GM19455 (cell line): ENCODE results near the gene DEPDC5.
"Not testable (repeated sequence)": the region's sequence is repeated elsewhere in the genome, so short reads cannot be mapped to it uniquely, and the experiment has no call there.

ENCODE experiments used
- ATAC-seq: cut with Tn5 transposase; IDR thresholded peaks from one replicate; pipeline ENCODE4 v1.9.1; 2021; ENCODE audit not compliant: unreplicated experiment

DEPDC5 gene

GRCh38 chr22:31748490-31748889 lies 5.3 kb upstream of the DEPDC5 start:
- no peak for ATAC-seq

DNA sequence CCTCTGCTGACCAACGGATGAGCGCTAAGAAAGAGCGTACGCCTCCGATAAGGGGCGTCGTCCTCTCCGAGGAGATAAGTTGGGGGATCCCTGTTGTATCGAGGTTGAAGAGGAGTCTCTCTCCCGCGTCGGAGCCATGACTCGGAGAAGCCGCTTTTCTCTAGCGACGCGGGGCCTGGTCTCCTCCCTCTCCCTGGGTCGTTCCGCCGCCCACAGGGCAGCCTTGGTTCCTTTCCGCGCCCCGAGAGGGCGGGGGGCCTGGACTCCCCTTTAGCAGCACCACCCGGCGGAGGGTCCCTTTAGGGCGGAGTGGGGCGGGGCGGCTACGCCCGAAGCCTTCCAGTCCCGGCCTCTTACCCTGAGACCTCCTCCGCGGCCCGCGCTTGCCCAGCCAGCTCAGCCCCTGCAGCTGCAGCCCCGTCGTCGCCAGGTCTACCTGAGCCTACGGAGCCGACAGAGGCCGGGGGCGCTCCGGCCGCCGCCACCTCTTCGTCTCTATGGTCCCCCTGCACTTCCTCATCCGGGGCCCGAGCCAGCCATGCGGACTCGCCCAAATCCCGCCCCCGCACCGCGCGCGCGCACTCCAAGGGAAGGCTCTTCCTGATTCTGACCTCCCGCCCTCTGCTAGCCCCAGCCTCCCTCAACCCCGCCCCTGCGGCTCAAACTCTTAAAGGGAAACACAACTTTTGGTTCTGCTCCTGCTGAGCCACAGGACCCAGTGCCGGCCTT lies 4.0 kb upstream of the DEPDC5 start, which contains the start of gene PRR14L:
TSS of gene PRR14L (minus strand) at position 497 of the 729 bp plus-strand sequence. CDS start 11,272 bp downstream, outside the sequence.
- ATAC-seq = peak; percentile 54

GRCh38 chr22:31750365-31751284 lies 3.2 kb upstream of the DEPDC5 start:
- no peak for ATAC-seq

GRCh38 chr22:31752096-31752847 lies 1.5 kb upstream of the DEPDC5 start:
- ATAC-seq = no peak

GRCh38 chr22:31753005-31753633 lies 700 bp upstream of the DEPDC5 start:
- ATAC-seq = peak; percentile 3

DNA sequence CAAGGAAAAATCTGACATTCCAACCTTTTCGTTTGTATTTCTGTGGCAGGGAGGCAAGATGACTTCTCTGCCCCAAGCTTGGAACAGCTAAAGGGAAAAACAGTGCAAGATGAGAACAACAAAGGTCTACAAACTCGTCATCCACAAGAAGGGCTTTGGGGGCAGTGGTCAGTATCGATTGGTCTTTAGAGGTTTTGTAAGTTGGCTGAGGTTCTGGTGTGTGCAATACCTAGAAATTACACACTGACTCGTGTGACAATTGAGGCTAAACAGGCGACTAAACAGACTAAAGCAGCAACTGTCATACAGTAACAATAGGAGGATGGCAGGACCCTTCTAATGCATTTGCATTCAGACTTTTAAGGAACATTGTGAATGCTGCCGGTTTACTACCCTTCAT lies 994 bp downstream of the DEPDC5 start:
- no peak for ATAC-seq

- no peak for ATAC-seq
These were observed 3.4 kb downstream of the DEPDC5 start for GRCh38 chr22:31757265-31757664.

DNA sequence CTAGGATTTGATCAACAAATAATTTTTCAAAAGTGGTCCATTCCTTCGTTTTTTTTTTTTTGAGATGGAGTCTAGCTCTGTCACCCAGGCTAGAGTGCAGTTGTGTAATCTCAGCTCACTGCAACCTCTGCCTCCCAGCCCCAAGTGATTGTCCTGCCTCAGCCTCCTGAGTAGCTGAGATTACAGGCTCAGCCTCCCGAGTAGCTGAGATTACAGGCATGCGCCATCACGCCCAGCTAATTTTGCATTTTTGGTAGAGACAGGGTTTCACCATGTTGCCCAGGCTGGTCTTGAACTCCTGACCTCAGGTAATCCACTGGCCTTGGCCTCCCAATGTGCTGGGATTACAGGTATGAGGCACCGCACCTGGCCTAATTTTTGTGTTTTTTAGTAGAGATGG lies 5.0 kb downstream of the DEPDC5 start:
- ATAC-seq = not testable (repeated sequence)

DNA sequence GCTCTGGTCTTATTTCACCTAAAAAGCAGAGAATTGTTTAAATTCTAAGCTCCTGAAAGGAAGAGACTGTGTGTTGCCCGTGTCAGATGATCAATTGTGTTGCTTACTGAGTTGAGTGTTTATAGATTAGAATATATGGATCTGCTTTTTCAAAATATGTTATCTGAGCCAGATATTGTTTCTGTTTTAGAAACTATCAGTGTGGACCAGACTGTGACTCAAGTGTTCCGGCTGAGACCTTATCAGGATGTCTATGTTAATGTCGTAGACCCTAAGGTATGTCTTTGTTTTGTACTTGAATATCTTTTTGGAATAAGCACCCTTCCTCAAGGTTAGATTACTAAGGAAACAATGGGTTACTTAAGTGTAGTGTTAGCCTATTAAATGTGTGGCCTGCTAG lies 11.0 kb downstream of the DEPDC5 start:
- no peak for ATAC-seq

GRCh38 chr22:31768422-31769059 lies 14.7 kb downstream of the DEPDC5 start:
- ATAC-seq = no peak

DNA sequence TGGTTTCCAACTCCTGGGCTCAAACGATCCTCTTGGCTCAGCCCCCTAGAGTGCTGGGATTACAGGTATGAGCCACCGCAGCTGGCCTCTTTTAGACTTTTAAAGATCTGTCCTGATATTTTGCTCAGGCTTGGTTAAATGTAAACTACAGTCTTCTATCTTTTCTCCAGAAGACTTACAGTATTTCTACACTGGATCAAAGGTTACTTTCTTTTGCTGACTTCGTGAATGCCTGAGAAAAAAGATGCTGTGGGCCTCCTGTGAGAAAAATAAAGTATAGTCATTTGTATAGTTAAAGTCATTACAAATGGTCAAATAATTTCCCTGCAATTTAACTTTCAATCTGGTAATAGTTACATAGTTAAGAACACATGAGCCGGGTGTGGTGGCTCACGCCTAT lies 19.6 kb downstream of the DEPDC5 start:
- no peak for ATAC-seq

- ATAC-seq = no peak
These were observed 22.4 kb downstream of the DEPDC5 start for GRCh38 chr22:31776231-31776630.

DNA sequence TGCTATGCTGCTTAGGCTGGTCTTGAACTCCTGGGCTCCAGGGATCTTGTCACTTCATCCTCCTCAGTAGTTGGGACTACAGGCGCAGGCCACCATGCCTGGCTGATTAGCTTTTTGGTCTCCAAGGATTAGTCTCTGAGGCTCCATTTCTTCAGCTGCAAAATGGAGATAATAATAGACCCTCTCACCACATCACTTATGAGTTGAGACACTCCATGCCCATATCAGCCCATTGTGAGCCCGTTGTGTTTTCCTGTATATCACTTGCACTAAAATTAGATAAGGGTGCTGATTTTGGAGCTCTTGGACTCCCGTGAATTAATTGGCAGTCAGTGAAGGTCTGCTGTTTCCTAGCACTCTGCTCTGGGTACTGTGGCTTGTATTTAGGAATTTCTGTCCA lies 36.0 kb downstream of the DEPDC5 start:
- no peak for ATAC-seq

DNA sequence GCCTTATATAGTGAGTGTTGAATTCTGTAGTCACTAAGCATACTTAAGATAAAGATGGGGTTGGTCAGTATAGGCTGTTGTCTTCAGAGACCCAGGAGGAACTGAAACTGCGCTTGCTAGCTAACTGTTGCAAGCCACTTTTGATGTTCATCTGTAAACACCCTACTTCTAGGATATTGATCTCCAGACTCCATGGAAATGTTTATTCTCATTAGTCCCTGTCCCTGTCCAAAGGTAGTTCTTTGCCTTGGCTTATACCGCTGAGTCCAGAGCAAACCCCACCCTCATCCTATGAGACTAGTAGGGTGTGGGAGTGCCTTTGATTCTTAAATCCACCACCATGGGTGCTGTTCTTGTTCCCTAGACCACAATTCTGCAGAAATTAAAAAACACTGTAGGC lies 36.4 kb downstream of the DEPDC5 start:
- no peak for ATAC-seq

DNA sequence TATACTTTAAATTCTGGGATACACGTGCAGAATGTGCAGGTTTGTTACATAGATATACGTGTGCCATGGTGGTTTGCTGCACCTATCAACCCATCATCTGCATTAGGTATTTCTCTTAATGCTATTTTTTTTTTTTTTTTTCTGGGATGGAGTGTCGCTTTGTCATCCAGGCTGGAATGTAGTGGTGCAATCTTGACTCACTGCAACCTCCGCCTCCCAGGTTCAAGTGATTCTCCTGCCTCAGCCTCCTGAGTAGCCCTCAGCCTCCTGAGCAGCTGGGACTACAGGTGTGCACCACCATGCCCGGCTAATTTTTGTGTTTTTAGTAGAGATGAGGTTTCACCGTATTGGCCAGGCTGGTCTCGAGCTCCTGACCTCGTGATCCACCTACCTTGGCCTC lies 45.5 kb downstream of the DEPDC5 start:
- not testable (repeated sequence) for ATAC-seq

GRCh38 chr22:31800065-31800464 lies 46.2 kb downstream of the DEPDC5 start:
- no peak for ATAC-seq

- not testable (repeated sequence) for ATAC-seq
These were observed 47.0 kb downstream of the DEPDC5 start for GRCh38 chr22:31800861-31801260.

GRCh38 chr22:31802575-31802974 lies 48.8 kb downstream of the DEPDC5 start:
- ATAC-seq = no peak

- ATAC-seq = no peak
These were observed 52.9 kb downstream of the DEPDC5 start for GRCh38 chr22:31806751-31807150.

- no peak for ATAC-seq
These were observed 59.3 kb downstream of the DEPDC5 start for GRCh38 chr22:31812977-31813605.
